Measurements from ENCODE around the gene LTBP3. TPM values are rescaled to one million over a fixed set of nuclear protein-coding genes. Genes with fewer than 3 reads are reported as not detected.

Gene LTBP3
- total RNA-seq, 1 experiment from 2014 or later: 10.6 TPM

GRCh38 chr11:65537296-65537597 is 20.9 kb downstream of the LTBP3 start:
- peaks cover 2 to 9% of the 10 kb centered on the region in 2 experiments; a peak in 3 of 4 replicates for H3K4me1 Mint-ChIP-seq
- Histone ChIP-seq H2BK5ac (ENCODE audit: insufficient read length, low read length) (no peak overlapping the region), H3K79me2 (ENCODE audit: insufficient read depth, low read length) (no peaks in the 10 kb centered on the region), H4K91ac (ENCODE audit: insufficient read length, low read depth, low read length) (no peak overlapping the region), H3K23me2 (ENCODE audit: insufficient read length, low read depth, low read length, poor library complexity, severe bottlenecking) (peaks cover 13% of the 10 kb centered on the region), H2BK15ac (ENCODE audit: low read depth, low read length) (no peak overlapping the region), H3K4me1 (ENCODE audit: insufficient read depth, low read length) (no peaks in the 10 kb centered on the region), H3K18ac (ENCODE audit: insufficient read length, low read depth, low read length) (no peak overlapping the region), H3K9me3 (ENCODE audit: control insufficient read depth, low read depth, low read length) (no peaks in the 10 kb centered on the region), H2BK20ac (ENCODE audit: low read depth, low read length, poor library complexity, severe bottlenecking) (no peak overlapping the region), H3K4ac (ENCODE audit: low read depth, low read length) (no peak overlapping the region), H3K14ac (ENCODE audit: insufficient read depth, low read length) (no peak overlapping the region), H2AK5ac (ENCODE audit: insufficient read length, low read length) (no peak overlapping the region), H4K8ac (replicated peaks; ENCODE audit: insufficient read length, low read depth, low read length) (no peak overlapping the region), H3K4me2 (ENCODE audit: insufficient read depth, insufficient read length, low read length) (no peak overlapping the region), H2BK12ac (ENCODE audit: insufficient read length, low read depth, low read length) (no peak overlapping the region), H4K20me1 (ENCODE audit: control insufficient read depth, insufficient read depth, insufficient read length) (peaks cover 2% of the 10 kb centered on the region), H3K27ac (ENCODE audit: insufficient read length, low read depth, low read length) (no peak overlapping the region), H2BK120ac (ENCODE audit: low read depth, low read length, poor library complexity, severe bottlenecking) (no peak overlapping the region), H3T11ph (ENCODE audit: low read length) (no peak overlapping the region), H3K27me3 (ENCODE audit: insufficient read depth, low read length) (no peaks in the 10 kb centered on the region), H4K5ac (ENCODE audit: insufficient read length, low read depth, low read length) (no peak overlapping the region), H2AFZ (ENCODE audit: low read length) (no peak overlapping the region), H3K56ac (ENCODE audit: insufficient read length, low read depth, low read length) (no peak overlapping the region), H3K79me1 (ENCODE audit: insufficient read depth, low read depth, low read length, poor library complexity, severe bottlenecking) (no peaks in the 10 kb centered on the region), H3K9ac (ENCODE audit: extremely low read depth, insufficient read length, low read length) (no peak overlapping the region), H3K23ac (ENCODE audit: insufficient read length, low read depth, low read length) (no peak overlapping the region)
- peaks cover 24% of the 10 kb centered on the region for H3K27me3 Mint-ChIP-seq (ENCODE audit: low read depth)
- no peak for DNase-seq
- H3K36me3 Mint-ChIP-seq (ENCODE audit: insufficient read depth in 1 of 3, low read depth in 3 of 3): peaks cover 3 to 40% (median 33%) of the 10 kb centered on the region in 3 experiments
- TF ChIP-seq, protein P1, sequence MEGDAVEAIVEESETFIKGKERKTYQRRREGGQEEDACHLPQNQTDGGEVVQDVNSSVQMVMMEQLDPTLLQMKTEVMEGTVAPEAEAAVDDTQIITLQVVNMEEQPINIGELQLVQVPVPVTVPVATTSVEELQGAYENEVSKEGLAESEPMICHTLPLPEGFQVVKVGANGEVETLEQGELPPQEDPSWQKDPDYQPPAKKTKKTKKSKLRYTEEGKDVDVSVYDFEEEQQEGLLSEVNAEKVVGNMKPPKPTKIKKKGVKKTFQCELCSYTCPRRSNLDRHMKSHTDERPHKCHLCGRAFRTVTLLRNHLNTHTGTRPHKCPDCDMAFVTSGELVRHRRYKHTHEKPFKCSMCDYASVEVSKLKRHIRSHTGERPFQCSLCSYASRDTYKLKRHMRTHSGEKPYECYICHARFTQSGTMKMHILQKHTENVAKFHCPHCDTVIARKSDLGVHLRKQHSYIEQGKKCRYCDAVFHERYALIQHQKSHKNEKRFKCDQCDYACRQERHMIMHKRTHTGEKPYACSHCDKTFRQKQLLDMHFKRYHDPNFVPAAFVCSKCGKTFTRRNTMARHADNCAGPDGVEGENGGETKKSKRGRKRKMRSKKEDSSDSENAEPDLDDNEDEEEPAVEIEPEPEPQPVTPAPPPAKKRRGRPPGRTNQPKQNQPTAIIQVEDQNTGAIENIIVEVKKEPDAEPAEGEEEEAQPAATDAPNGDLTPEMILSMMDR (conservative IDR thresholded peaks at IDR 0.05): no peak
- no peak overlapping the region for H3K4me3 Mint-ChIP-seq
- no CpG with 5 or more reads among the region's 2 CpGs for WGBS (ENCODE audit: extremely low coverage, insufficient read length, low lambda C conversion rate)
- no peaks in the 10 kb centered on the region; a peak in 1 of 5 replicates for H3K9me3 Mint-ChIP-seq
- peak overlapping the region in 1 of 3 experiments; percentile 85; a peak in 1 of 7 replicates for H3K27ac Mint-ChIP-seq

Measured in H9 (cell line).